Dermis microvascular lymphatic vessel endothelial cell (primary cell): Measurements from ENCODE around the gene CNTNAP3B. TPM values are rescaled to one million over a fixed set of nuclear protein-coding genes. Genes with fewer than 3 reads are reported as not detected.
"Not testable (repeated sequence)": the region's sequence is repeated elsewhere in the genome, so short reads cannot be mapped to it uniquely, and the experiment has no call there.

Experiments used
- DNase-seq, 2 donors: peaks; one replicate each; pipeline versions ENCODE4 v3.0.0 to v3.0.0-alpha.2; 2010; ENCODE audit warnings: low read depth in 2 of 2
- total RNA-seq: library from RNA; depleted of rRNA; stranded (reverse); fragments of >200 nt; gene quantifications from 2 replicates; pipeline ENCODE4 v1.2.1, GENCODE V29; 2014

Gene CNTNAP3B
- total RNA-seq, 1 donor from 2014 or later: 34.4 TPM

- DNase-seq: not testable (repeated sequence)
These were observed 151.1 kb downstream of the CNTNAP3B start for GRCh38 chr9:41977965-41978600.

- DNase-seq: not testable (repeated sequence)
These were observed 154.3 kb downstream of the CNTNAP3B start for GRCh38 chr9:41974906-41975305.

GRCh38 chr9:41953007-41953406 lies 176.2 kb downstream of the CNTNAP3B start:
- DNase-seq: not testable (repeated sequence)

DNA sequence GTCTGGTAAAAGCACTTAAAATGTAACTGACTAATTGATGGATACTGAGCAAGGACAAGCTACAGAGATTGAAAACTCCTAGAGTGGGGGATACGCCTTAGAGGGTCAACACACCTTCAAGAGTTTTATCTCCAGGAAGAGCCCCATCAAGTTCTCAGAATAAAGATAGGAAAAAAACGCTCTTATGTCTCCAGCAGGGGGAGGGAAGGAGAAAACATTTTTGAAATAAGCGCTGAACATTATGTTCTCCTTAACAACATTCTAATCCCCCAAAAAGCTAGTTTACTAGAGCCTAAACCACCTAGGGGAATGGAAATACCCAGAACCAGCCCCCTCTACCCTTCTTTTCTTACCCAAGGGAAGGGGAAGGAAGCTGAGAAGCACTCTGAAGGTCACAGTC lies 187.5 kb downstream of the CNTNAP3B start:
- DNase-seq: not testable (repeated sequence)

DNA sequence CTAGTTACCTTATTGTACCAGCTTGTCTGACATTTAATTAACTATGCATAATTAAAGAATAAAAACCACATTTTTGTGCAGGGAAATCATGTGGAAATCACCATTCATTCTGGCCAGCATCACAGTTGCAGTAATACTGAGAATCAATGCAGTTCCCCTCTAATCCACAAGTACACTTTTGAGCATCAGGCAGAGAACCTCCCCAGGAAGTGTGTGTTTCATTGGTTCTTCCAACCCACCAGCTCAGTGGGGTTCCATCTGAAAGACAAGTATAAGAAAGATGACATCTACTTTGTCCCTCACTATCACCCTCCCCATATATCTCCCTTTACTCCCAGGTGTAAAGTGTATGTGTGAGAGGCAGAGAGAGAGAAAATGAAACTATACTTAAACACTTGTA lies 191.1 kb downstream of the CNTNAP3B start:
- DNase-seq: not testable (repeated sequence)

DNA sequence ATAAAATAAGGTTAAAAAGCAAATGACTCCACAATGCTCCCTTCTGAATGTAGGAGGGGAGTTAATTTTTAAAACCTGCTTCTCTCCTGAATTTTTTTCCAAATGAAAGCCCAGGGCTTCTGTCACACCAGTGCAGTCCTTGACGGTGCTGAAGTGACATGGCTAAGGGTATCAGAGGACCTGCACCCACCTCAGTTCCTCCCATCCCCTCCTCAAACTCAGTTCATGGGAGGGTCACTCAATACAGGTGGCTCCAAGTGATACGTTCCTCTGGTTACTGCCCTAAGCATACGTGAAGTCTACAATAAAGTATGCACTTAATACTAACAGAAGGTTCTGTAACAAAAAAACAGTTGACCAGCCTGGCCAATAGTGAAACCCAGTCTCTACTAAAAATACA lies 193.5 kb downstream of the CNTNAP3B start:
- DNase-seq: not testable (repeated sequence)

GRCh38 chr9:41929172-41929571 lies 200.1 kb downstream of the CNTNAP3B start:
- DNase-seq: not testable (repeated sequence)

GRCh38 chr9:41917374-41917773 lies 211.9 kb downstream of the CNTNAP3B start:
- not testable (repeated sequence) for DNase-seq

GRCh38 chr9:41905488-41905887 lies 223.7 kb downstream of the CNTNAP3B start:
- not testable (repeated sequence) for DNase-seq

GRCh38 chr9:41902762-41903161 lies 226.5 kb downstream of the CNTNAP3B start:
- not testable (repeated sequence) for DNase-seq

DNA sequence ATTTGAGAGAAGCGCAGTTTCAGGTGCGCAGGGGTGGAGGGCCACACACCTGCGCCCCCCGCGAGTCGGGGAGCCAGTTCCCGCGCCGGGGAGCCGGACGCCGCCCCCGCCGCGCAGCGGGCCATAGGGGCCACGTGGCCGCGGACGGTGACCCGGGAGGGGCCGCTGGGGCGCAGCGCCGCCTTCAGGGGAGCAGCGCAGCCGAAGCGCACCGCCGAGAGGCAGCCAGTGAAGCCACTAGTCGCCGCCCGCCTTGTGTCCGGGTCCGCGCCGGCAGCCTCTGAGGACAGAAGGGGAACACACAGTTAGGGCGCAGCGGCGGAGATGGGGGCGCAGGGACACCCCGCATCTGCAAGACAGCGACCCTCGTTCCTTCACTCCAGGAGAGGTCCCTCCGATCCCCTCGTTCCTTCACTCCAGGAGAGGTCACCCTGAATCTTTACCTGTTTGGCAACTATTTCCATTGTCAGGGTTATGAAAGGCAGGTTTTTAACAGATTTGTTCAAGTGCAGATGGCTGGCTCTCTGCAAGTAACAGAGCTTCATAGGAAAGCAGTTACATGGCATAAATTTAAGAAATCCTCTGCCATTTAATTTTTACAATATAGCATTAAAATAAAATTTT lies 230.4 kb downstream of the CNTNAP3B start:
- DNase-seq: not testable (repeated sequence)

DNA sequence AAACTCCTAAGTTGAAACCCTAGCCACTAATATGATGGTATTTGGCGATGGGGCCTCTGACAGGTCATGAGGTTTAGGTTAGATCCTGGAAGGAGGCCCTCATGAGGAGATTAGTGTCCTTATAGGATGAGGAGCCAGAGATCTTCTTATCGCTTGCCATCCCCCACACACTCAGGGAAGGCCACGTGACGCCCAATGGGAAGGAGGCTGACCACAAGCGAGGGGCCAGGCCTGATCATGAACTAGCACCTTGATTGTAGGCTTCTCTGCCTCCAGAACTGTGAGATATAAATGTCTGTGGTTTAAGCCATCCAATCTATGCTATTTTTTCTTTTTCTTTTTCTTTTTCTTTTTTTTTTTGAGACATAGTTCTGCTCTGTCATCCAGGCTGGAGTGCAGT lies 254.7 kb downstream of the CNTNAP3B start:
- not testable (repeated sequence) for DNase-seq

DNA sequence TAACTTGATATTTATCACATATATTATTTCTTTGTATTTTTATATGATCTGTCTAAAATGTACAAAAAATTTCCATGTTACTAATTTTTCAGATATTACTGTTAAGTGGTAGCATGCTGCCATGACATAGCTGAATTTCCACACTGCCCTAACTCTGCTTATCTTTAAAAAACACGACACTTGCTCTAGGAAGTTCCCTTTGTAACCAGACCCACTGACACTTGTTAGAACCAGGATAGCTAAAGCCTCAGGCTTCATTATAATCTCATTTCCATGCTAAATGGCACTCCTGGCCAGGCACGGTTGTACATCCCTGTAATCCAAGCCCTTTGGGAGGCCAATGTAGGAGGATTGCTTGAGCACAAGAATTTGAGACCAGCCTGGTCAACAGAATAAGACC lies 273.8 kb downstream of the CNTNAP3B start:
- DNase-seq: not testable (repeated sequence)

DNA sequence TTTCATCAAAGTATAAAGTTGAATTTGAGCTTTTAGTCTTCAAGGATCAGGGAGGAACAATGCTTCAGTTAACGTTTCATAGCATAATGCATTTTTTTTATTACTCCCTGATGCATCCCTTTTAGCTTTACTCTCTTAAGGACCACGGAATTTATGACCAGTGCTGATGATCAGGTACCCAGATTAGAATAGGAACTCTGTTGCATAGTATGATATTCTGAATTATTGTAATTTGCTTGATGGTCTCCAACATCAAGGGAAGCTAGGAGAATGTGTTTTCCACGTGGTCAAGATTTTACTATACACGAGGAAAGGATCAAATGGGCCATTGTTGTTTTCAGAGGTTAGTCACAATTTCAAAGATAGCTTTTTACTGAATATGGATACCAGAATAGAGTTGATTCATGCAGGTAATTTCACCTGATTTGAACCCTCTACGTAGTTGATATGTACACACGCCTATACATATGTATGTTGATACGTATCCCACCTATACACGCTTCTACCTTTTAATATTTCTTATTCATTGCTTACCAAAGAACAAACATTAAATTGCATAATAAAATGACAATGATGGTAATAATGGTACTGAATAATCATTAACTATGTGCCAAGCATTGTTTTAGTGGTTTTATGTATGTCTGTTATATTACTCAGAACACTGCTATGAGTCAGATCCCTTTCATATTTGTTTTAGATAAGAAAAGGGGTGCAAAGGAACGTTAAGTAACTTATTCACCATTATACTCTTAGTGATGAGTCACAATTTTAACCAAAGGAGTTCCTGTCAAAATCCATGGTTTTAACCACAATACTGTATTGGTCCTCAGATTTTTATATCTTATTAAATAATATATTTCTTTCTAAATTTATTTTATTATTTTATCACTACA lies 277.1 kb downstream of the CNTNAP3B start:
- DNase-seq: not testable (repeated sequence)

DNA sequence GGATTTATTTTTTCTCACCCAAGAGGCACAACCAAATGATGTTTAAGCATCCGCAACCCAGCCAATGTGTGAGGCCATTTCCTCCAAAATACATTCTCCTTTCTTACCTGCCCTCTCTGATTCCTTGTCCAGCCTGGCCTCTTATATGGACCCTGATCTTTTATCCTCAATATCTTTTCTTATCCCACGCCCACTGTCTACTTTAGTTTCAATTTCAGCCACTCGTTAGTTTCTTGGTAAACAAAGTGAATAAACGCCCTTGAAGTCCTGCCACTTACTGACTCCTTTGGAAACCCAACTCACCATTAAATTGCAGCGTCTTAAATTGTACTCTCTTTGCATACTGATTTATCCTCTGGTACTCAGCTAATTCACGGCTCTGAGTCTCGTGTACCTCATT lies 281.4 kb downstream of the CNTNAP3B start:
- DNase-seq: not testable (repeated sequence)

Other genes with a start within 250 kb of the CNTNAP3B start
- gene SPATA31A6, start 54.2 kb upstream of the CNTNAP3B start, total RNA-seq: not detected in 2 replicates